ENCODE measurements around the gene ISG20.

ISG20 gene

GRCh38 chr15:88624156-88624970 lies 14.5 kb upstream of the ISG20 start:
- Histone ChIP-seq H3K9ac (no peak overlapping the region), H3K36me3 (ENCODE audit: control insufficient read depth, insufficient read depth, low read length) (no peaks in the 10 kb centered on the region), H2AFZ (no peak overlapping the region), H3K79me2 (no peaks in the 10 kb centered on the region), H3K27me3 (ENCODE audit: control insufficient read depth, insufficient read depth, low read length) (no peaks in the 10 kb centered on the region), H3K27ac (no peak overlapping the region), H3K4me2 (ENCODE audit: low read length) (no peak overlapping the region), H3K4me1 (peaks cover 2% of the 10 kb centered on the region), H3K4me3 (ENCODE audit: low read depth, low read length) (no peak overlapping the region), H3K9me3 (ENCODE audit: control insufficient read depth, low read length) (no peaks in the 10 kb centered on the region)
- TF ChIP-seq CTCF (IDR thresholded peaks at IDR 0.05): no peak

DNA sequence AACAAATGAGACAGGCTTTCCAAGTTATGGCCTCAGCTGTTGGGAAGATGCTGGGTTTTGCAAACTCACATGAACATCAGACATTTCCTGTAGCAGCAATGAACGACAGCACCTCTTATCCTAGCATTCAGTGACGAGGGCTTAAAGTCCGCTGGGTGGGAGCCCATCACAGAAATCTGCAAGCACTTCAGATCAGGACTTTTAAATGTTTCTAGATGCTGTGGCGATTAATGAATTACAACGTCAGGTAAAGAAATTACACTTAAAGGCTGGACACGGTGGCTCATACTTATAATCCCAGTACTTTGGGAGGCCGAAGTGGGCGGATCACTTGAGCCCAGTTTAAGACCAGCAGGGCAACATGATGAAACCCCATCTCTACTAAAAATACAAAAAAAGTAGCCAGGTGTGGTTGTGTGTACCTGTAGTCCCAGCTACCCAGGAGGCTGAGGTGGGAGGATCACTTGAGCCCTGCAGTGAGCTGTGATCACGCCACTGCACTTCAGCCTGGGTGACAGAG lies 13.8 kb upstream of the ISG20 start:
- no peaks in the 10 kb centered on the region for H3K27me3 ChIP-seq (ENCODE audit: control insufficient read depth, insufficient read depth, low read length)
- no peaks in the 10 kb centered on the region for H3K79me2 ChIP-seq
- H3K4me3 ChIP-seq (ENCODE audit: low read depth, low read length): no peak overlapping the region
- H3K36me3 ChIP-seq (ENCODE audit: control insufficient read depth, insufficient read depth, low read length): no peaks in the 10 kb centered on the region
- peaks cover 2% of the 10 kb centered on the region for H3K4me1 ChIP-seq
- no peak overlapping the region for H3K4me2 ChIP-seq (ENCODE audit: low read length)
- no peak overlapping the region for H3K9ac ChIP-seq
- H3K27ac ChIP-seq: no peak overlapping the region
- H2AFZ ChIP-seq: no peak overlapping the region
- no peaks in the 10 kb centered on the region for H3K9me3 ChIP-seq (ENCODE audit: control insufficient read depth, low read length)
- no peak for TF ChIP-seq CTCF (IDR thresholded peaks at IDR 0.05)

DNA sequence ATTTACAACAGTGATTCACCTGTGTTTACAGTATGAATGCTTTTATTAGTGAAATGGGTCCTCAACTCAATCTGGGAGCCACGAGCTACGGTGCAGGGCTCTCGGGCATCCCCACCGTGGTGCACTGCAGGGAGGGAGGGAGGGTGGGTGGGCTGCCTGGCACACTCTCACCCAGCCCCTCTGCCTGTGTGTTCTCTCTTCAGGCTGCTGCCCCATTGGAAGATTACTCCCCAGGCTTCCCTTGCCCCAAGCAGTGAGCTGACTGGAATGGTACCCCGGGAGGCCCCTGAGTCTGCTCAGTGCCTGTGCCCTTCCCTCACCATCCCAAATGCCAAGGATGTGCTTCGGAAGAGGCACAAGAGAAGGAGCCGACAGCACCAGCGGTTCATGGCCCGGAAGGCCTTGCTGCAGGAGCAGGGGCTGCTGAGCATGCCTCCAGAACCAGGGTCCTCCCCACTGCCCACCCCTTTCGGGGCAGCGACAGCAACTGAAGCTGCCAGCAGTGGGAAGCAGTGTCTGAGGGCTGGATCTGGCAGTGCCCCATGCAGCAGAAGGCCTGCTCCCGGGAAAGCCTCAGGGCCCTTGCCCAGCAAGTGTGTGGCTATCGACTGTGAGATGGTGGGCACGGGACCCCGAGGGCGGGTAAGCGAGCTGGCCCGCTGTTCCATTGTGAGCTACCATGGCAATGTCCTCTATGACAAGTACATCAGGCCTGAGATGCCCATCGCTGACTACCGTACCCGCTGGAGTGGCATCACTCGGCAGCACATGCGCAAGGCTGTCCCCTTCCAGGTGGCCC lies 12.7 kb upstream of the ISG20 start:
- Histone ChIP-seq H3K36me3 (ENCODE audit: control insufficient read depth, insufficient read depth, low read length) (no peaks in the 10 kb centered on the region), H3K9ac (no peak overlapping the region), H3K79me2 (no peaks in the 10 kb centered on the region), H3K4me1 (peaks cover 2% of the 10 kb centered on the region), H3K27ac (no peak overlapping the region), H3K4me3 (ENCODE audit: low read depth, low read length) (no peak overlapping the region), H3K9me3 (ENCODE audit: control insufficient read depth, low read length) (no peaks in the 10 kb centered on the region), H3K27me3 (ENCODE audit: control insufficient read depth, insufficient read depth, low read length) (no peaks in the 10 kb centered on the region), H3K4me2 (ENCODE audit: low read length) (no peak overlapping the region), H2AFZ (no peak overlapping the region)
- TF ChIP-seq CTCF (IDR thresholded peaks at IDR 0.05): no peak

DNA sequence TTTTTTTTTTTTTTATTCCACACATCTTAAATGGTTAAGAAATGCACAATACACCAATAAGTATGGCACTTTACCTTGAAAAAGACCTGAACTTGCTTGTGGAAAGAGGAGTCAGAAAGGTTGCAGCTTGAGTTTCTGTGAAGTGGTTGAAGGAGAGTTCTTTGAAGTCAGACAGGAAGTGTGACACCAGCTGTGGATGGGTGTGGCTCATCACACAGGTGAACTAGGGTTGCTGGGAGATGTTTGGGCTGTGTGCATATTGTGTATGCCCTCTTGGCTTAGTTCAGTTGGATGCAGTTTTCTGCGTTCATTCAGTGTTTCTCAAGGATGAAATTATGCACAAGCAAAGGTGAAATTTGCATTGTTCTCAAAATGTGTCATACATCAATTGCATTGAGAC lies 11.4 kb upstream of the ISG20 start:
- H3K27ac ChIP-seq: no peak overlapping the region
- no peaks in the 10 kb centered on the region for H3K36me3 ChIP-seq (ENCODE audit: control insufficient read depth, insufficient read depth, low read length)
- H3K9me3 ChIP-seq (ENCODE audit: control insufficient read depth, low read length): no peaks in the 10 kb centered on the region
- no peak for TF ChIP-seq CTCF (IDR thresholded peaks at IDR 0.05)
- H3K4me1 ChIP-seq: no peaks in the 10 kb centered on the region
- no peak overlapping the region for H3K9ac ChIP-seq
- H3K4me2 ChIP-seq (ENCODE audit: low read length): no peak overlapping the region
- H3K79me2 ChIP-seq: no peaks in the 10 kb centered on the region
- no peak overlapping the region for H2AFZ ChIP-seq
- H3K27me3 ChIP-seq (ENCODE audit: control insufficient read depth, insufficient read depth, low read length): no peaks in the 10 kb centered on the region
- H3K4me3 ChIP-seq (ENCODE audit: low read depth, low read length): no peak overlapping the region
